H1 (cell line): ENCODE measurements around the gene SOHLH1. TPM values are rescaled to one million over a fixed set of nuclear protein-coding genes. Genes with fewer than 3 reads are reported as not detected.

ENCODE experiments used
- CTCF ChIA-PET: fragments of 300-600 bp; sonication (Branson Sonifier 250); formaldehyde crosslinking; loops from one replicate; lab custom pipeline; 2021; ENCODE audit not compliant: partially characterized antibody; lab: Charles Lee
- POLR2A ChIA-PET: fragments of 300-600 bp; sonication (Branson Sonifier 250); formaldehyde crosslinking; loops from one replicate; lab custom pipeline; 2021; ENCODE audit warnings: inconsistent platforms; ENCODE audit not compliant: partially characterized antibody; lab: Charles Lee
- DNase-seq, 2 experiments: peaks; one replicate each; pipeline versions ENCODE4 v3.0.0 to v3.0.0-alpha.2; 2010 to 2022; ENCODE audit warnings: low spot score in 2 of 2, low read depth in 1 of 2, mixed read lengths in 1 of 2
- FAIRE-seq: peaks from 2 replicates; lab custom pipeline; 2011; peaks lifted over from hg19 to GRCh38; lab: Jason Lieb, UNC
- H2AFZ ChIP-seq: 2 replicates; pipeline ENCODE4 v1.8.1; 2012; ENCODE audit warnings: low read length, inconsistent platforms
- H2AK5ac ChIP-seq: 2 replicates; pipeline ENCODE4 v1.6.1; 2013; ENCODE audit warnings: low read depth, low read length
- H2BK120ac ChIP-seq: replicated peaks from 2 replicates; pipeline ENCODE3; 2013; ENCODE audit warnings: low read depth, low read length, inconsistent platforms
- H2BK12ac ChIP-seq: 2 replicates; pipeline ENCODE4 v1.6.1; 2013; ENCODE audit warnings: low read depth, low read length
- H2BK15ac ChIP-seq: 2 replicates; pipeline ENCODE4 v1.6.1; 2013; ENCODE audit warnings: low read length
- H2BK20ac ChIP-seq: 2 replicates; pipeline ENCODE4 v1.6.1; 2013; ENCODE audit warnings: low read length
- H2BK5ac ChIP-seq: 2 replicates; pipeline ENCODE4 v1.6.1; 2013; ENCODE audit warnings: low read depth, low read length
- H3K14ac ChIP-seq: 2 replicates; pipeline ENCODE4 v1.6.1; 2013; ENCODE audit warnings: inconsistent platforms; ENCODE audit not compliant: insufficient read length
- H3K18ac ChIP-seq: 2 replicates; pipeline ENCODE4 v1.6.1; 2013; ENCODE audit warnings: low read length; ENCODE audit errors: extremely low read depth
- H3K23ac ChIP-seq: 2 replicates; pipeline ENCODE4 v1.6.1; 2013; ENCODE audit warnings: inconsistent platforms; ENCODE audit not compliant: insufficient read length
- H3K23me2 ChIP-seq: 2 replicates; pipeline ENCODE4 v1.6.1; 2013; ENCODE audit warnings: low read depth, low read length
- H3K27ac ChIP-seq: 2 replicates; pipeline ENCODE4 v1.6.1; 2011; ENCODE audit warnings: low read depth, low read length, inconsistent platforms
- H3K27me3 ChIP-seq, 4 experiments: replicated peaks in 1 of 4; 1 replicate in 1 of 4; 2 replicates in 3 of 4; pipeline versions ENCODE4 v1.6.1 to v1.8.1; 2011 to 2013; ENCODE audit warnings: low read length in 3 of 4, mild to moderate bottlenecking in 3 of 4, inconsistent platforms in 2 of 4, mixed read lengths in 2 of 4, moderate library complexity in 1 of 4; ENCODE audit not compliant: control insufficient read depth in 3 of 4, insufficient read depth in 3 of 4; ENCODE audit errors: extremely low read depth in 1 of 4
- H3K36me3 ChIP-seq, 4 experiments: 2 replicates each; pipeline versions ENCODE4 v1.6.1 to v1.8.1; 2011 to 2013; ENCODE audit warnings: mild to moderate bottlenecking in 4 of 4, low read length in 3 of 4, moderate library complexity in 2 of 4, control low read depth in 1 of 4, inconsistent platforms in 1 of 4; ENCODE audit not compliant: insufficient read depth in 4 of 4, control insufficient read depth in 2 of 4
- H3K4ac ChIP-seq: replicated peaks from 2 replicates; pipeline ENCODE3; 2013; ENCODE audit warnings: low read length, low read depth, mixed read lengths, inconsistent platforms; ENCODE audit not compliant: insufficient read length
- H3K4me1 ChIP-seq, 4 experiments: replicated peaks in 1 of 4; 1 replicate in 1 of 4; 2 replicates in 3 of 4; pipeline versions ENCODE4 v1.6.1 to v1.8.1; 2011 to 2013; ENCODE audit warnings: low read length in 3 of 4, inconsistent platforms in 2 of 4, mixed read lengths in 1 of 4; ENCODE audit not compliant: insufficient read depth in 4 of 4, control insufficient read depth in 3 of 4
- H3K4me2 ChIP-seq, 2 experiments: 2 replicates each; pipeline versions ENCODE4 v1.6.1 to v1.8.1; 2011 to 2013; ENCODE audit warnings: low read depth in 2 of 2, low read length in 2 of 2, control low read depth in 1 of 2, inconsistent platforms in 1 of 2, mild to moderate bottlenecking in 1 of 2; ENCODE audit not compliant: insufficient read depth in 1 of 2
- H3K4me3 ChIP-seq, 4 experiments: fragments of 200-600, 300-600 bp in 1 of 4; sonication (generic), shearing (Covaris generic), sonication (Bioruptor Twin) in 1 of 4; 2 replicates each; pipeline versions ENCODE4 v1.5.1 to v1.8.1; 2011 to 2016; ENCODE audit warnings: low read length in 4 of 4, low read depth in 3 of 4, control low read depth in 2 of 4, inconsistent platforms in 2 of 4, mild to moderate bottlenecking in 2 of 4, mixed read lengths in 1 of 4, moderate library complexity in 1 of 4; ENCODE audit not compliant: insufficient read depth in 2 of 4; ENCODE audit errors: extremely low read depth in 1 of 4
- H3K56ac ChIP-seq: replicated peaks from 2 replicates; pipeline ENCODE3; 2013; ENCODE audit warnings: low read depth, mild to moderate bottlenecking, mixed read lengths, low read length, inconsistent platforms; ENCODE audit not compliant: insufficient read length
- H3K79me1 ChIP-seq: 2 replicates; pipeline ENCODE4 v1.6.1; 2013; ENCODE audit warnings: low read depth, low read length, control low read depth
- H3K79me2 ChIP-seq, 2 experiments: 2 replicates each; pipeline versions ENCODE4 v1.6.1 to v1.8.1; 2012 to 2013; ENCODE audit warnings: low read length in 2 of 2, mild to moderate bottlenecking in 2 of 2, inconsistent platforms in 1 of 2; ENCODE audit not compliant: insufficient read depth in 2 of 2, control insufficient read depth in 1 of 2
- H3K9ac ChIP-seq, 4 experiments: replicated peaks in 1 of 4; 1 replicate in 1 of 4; 2 replicates in 3 of 4; pipeline versions ENCODE4 v1.6.1 to v1.8.1; 2011 to 2013; ENCODE audit warnings: low read depth in 3 of 4, low read length in 3 of 4, control low read depth in 2 of 4, mild to moderate bottlenecking in 2 of 4, moderate library complexity in 2 of 4, inconsistent platforms in 1 of 4; ENCODE audit errors: extremely low read depth in 1 of 4
- H3K9me3 ChIP-seq, 2 experiments: 2 replicates each; pipeline versions ENCODE4 v1.6.1 to v1.8.1; 2012 to 2013; ENCODE audit warnings: mild to moderate bottlenecking in 2 of 2, moderate library complexity in 2 of 2, control low read depth in 1 of 2, inconsistent platforms in 1 of 2, low read depth in 1 of 2, low read length in 1 of 2, mixed read lengths in 1 of 2; ENCODE audit not compliant: insufficient read depth in 2 of 2
- H4K20me1 ChIP-seq, 2 experiments: replicated peaks in 1 of 2; 2 replicates each; pipeline versions ENCODE3 to v1.8.1; 2011 to 2013; ENCODE audit warnings: inconsistent platforms in 2 of 2, low read length in 2 of 2, mild to moderate bottlenecking in 1 of 2; ENCODE audit not compliant: insufficient read depth in 2 of 2, control insufficient read depth in 1 of 2
- H4K5ac ChIP-seq: 2 replicates; pipeline ENCODE4 v1.6.1; 2013; ENCODE audit warnings: low read length, low read depth, mixed read lengths, inconsistent platforms; ENCODE audit not compliant: insufficient read length
- H4K8ac ChIP-seq: 2 replicates; pipeline ENCODE4 v1.8.0; 2013; ENCODE audit warnings: mild to moderate bottlenecking, moderate library complexity, low read length, inconsistent platforms; ENCODE audit not compliant: insufficient read depth; ENCODE audit errors: extremely low read depth
- H4K91ac ChIP-seq: replicated peaks from 2 replicates; pipeline ENCODE3; 2013; ENCODE audit warnings: low read length, mixed read lengths, inconsistent platforms; ENCODE audit not compliant: insufficient read length
- ASH2L ChIP-seq: fragments of 200-600, 300-600 bp; sonication (generic); IDR thresholded peaks from one replicate; pipeline ENCODE4 v1.7.1; 2017; ENCODE audit warnings: low read length
- CEBPB ChIP-seq: IDR thresholded peaks from 2 replicates; pipeline ENCODE4 v1.6.1; 2012; ENCODE audit warnings: low read depth, low read length
- E2F6 ChIP-seq: IDR thresholded peaks from 2 replicates; pipeline ENCODE4 v1.6.1; 2012; ENCODE audit warnings: inconsistent platforms
- EP300 ChIP-seq, 2 experiments: IDR thresholded peaks; 1 replicate in 1 of 2; 2 replicates in 1 of 2; pipeline ENCODE4 v1.6.1; 2011 to 2012; ENCODE audit warnings: low read depth in 2 of 2, low read length in 2 of 2, mild to moderate bottlenecking in 2 of 2, borderline replicate concordance in 1 of 2, inconsistent platforms in 1 of 2, moderate library complexity in 1 of 2
- KDM1A ChIP-seq: fragments of 200-600, 300-600 bp; sonication (generic); IDR thresholded peaks from 2 replicates; pipeline ENCODE4 v1.7.1; 2016; ENCODE audit warnings: mild to moderate bottlenecking, low read length, borderline replicate concordance
- NRF1 ChIP-seq: IDR thresholded peaks from 2 replicates; pipeline ENCODE4 v1.6.1; 2011; ENCODE audit warnings: mild to moderate bottlenecking, low read depth, low read length, improper control_type of control experiment
- SUZ12 ChIP-seq: fragments of 200-600 bp; sonication (generic); IDR thresholded peaks from 2 replicates; pipeline ENCODE4 v1.6.1; 2012; ENCODE audit warnings: mild to moderate bottlenecking, inconsistent platforms, low read length, moderate library complexity, mixed read lengths
- TCF12 ChIP-seq: IDR thresholded peaks from 2 replicates; pipeline ENCODE4 v1.6.1; 2011; ENCODE audit warnings: low read depth, mild to moderate bottlenecking, low read length
- YY1 ChIP-seq: IDR thresholded peaks from 2 replicates; pipeline ENCODE4 v1.6.1; 2011; ENCODE audit warnings: low read depth, mild to moderate bottlenecking, low read length
- WGBS, 2 experiments: shearing (Covaris generic) in 1 of 2; methylation state at CpG; one replicate each; pipeline versions ENCODE4 v1.1.6 to v1.1.7; 2013 to 2015; ENCODE audit warnings: low lambda C conversion rate in 2 of 2, mixed read lengths in 2 of 2, inconsistent platforms in 1 of 2, low coverage in 1 of 2, missing lambda C conversion rate in 1 of 2; ENCODE audit not compliant: insufficient replicate concordance in 2 of 2, insufficient coverage in 1 of 2, insufficient read length in 1 of 2; ENCODE audit errors: extremely low coverage in 1 of 2, missing lambda C conversion rate in 1 of 2; 5-methylcytosine and 5-hydroxymethylcytosine counted together
- polyA plus RNA-seq, 7 experiments: library from polyadenylated mRNA; depleted of rRNA in 3 of 7; stranded (reverse) in 5 of 7; unstranded in 2 of 7; fragments of >200 nt in 5 of 7; fragments of 200-250 nt in 2 of 7; gene quantifications; 1 replicate in 5 of 7; 2 replicates in 1 of 7; 4 replicates in 1 of 7; pipeline versions ENCODE4 v1.2.1 to v1.2.3, GENCODE V29; 2011 to 2013; ENCODE audit warnings: missing spikeins in 2 of 7, mixed read lengths in 2 of 7
- total RNA-seq: library from RNA; stranded (reverse); fragmentation: NEBNext Ultra II Directional; extraction: Animal tissue kit (Norgen Biotek cat#: 25700); gene quantifications from 2 replicates; pipeline ENCODE4 v1.2.1, GENCODE V29; 2021

SOHLH1 gene
- total and polyA plus RNA-seq, 2 of the 8 experiments (the other 6 are each of a cell fraction or from before 2014, with no cell fraction given) = 0.11 TPM; not detected in 1

- Histone ChIP-seq H4K5ac (no peak overlapping the region), H3K4me1 (peaks cover 0 to 8% (median 4%) of the 10 kb centered on the region in 4 experiments; a peak in 3 of 7 replicates), H3K18ac (no peak overlapping the region), H3K9me3 (peaks cover 7 to 22% of the 10 kb centered on the region in 2 experiments; a peak in 3 of 4 replicates), H2BK120ac (no peak overlapping the region), H3K79me2 (no peaks in the 10 kb centered on the region), H2AFZ (no peak overlapping the region), H2BK12ac (no peak overlapping the region), H3K4me3 (no peak overlapping the region), H3K36me3 (peaks cover 0 to 3% (median 0%) of the 10 kb centered on the region in 4 experiments; a peak in 1 of 8 replicates), H3K4me2 (no peak overlapping the region), H2AK5ac (no peak overlapping the region), H4K8ac (no peak overlapping the region), H3K79me1 (no peaks in the 10 kb centered on the region), H4K91ac (no peak overlapping the region), H2BK5ac (no peak overlapping the region), H3K27me3 (no peaks in the 10 kb centered on the region; a peak in 1 of 7 replicates), H3K23ac (no peak overlapping the region), H3K14ac (no peak overlapping the region), H3K27ac (no peak overlapping the region), H2BK15ac (no peak overlapping the region), H3K23me2 (no peaks in the 10 kb centered on the region), H2BK20ac (no peak overlapping the region), H3K4ac (no peak overlapping the region), H3K56ac (no peak overlapping the region), H4K20me1 (no peaks in the 10 kb centered on the region), H3K9ac (no peak overlapping the region)
- no peak for FAIRE-seq
- 91% methylated on average over 10 of the region's 12 CpGs; no CpG with 5 or more reads in 1 of the 2 experiments for WGBS, 2 experiments
- DNase-seq = no peak
- no peak for TF ChIP-seq SUZ12
- TF ChIP-seq YY1 = no peak
- TF ChIP-seq EP300 (IDR thresholded peaks at IDR 0.05; ENCODE audit: borderline replicate concordance in 1 of 2, low read depth in 2 of 2, low read length in 2 of 2) = no peak
- no peak for TF ChIP-seq KDM1A
- no peak for TF ChIP-seq CEBPB
- TF ChIP-seq E2F6 = no peak
- TF ChIP-seq ASH2L = no peak
- TF ChIP-seq TCF12 = no peak
- TF ChIP-seq NRF1 = no peak
- CTCF ChIA-PET = no interaction called here
- POLR2A ChIA-PET = interaction anchor here (1.7 kb wide), 1 partner anchor 17 kb away, joined by 4 read pairs; no protein-coding TSS in a partner anchor
Observed at GRCh38 chr9:135665795-135666189, 33.5 kb downstream of the SOHLH1 start.
